Ovary (tissue), 3 donors: Measurements from ENCODE around the gene TRPV3.
"Not testable (repeated sequence)": the region's sequence is repeated elsewhere in the genome, so short reads cannot be mapped to it uniquely, and the experiment has no call there.

Source experiments
- CTCF ChIP-seq, 3 donors: fragments of 450-650 bp in 2 of 3; fragments of 200-600 bp in 1 of 3; IDR thresholded peaks; one replicate each; pipeline versions ENCODE4 v1.5.1 to v1.8.0; 2016 to 2022; ENCODE audit warnings: antibody characterized with exemption in 3 of 3, mild to moderate bottlenecking in 1 of 3
- POLR2A ChIP-seq: fragments of 450-650 bp; IDR thresholded peaks from one replicate; pipeline ENCODE4 v1.6.1; 2017; ENCODE audit warnings: antibody characterized with exemption, mild to moderate bottlenecking, moderate library complexity
- donor health status: DM: no; HTN: no; CAD: no.

- TF ChIP-seq CTCF (IDR thresholded peaks at IDR 0.05); POLR2A: not testable (repeated sequence)
Measured at GRCh38 chr17:3466355-3466754, 91.3 kb downstream of the TRPV3 start.
